HG03442 (cell line): ENCODE measurements around the gene REXO1.

Source experiments
- ATAC-seq: cut with Tn5 transposase; IDR thresholded peaks from one replicate; pipeline ENCODE4 v1.9.1; 2021; ENCODE audit warnings: mild to moderate bottlenecking, moderate library complexity; ENCODE audit not compliant: unreplicated experiment

REXO1 gene

GRCh38 chr19:1849132-1849474 is 820 bp upstream of the REXO1 start:
- no peak for ATAC-seq

- ATAC-seq, result peak; percentile 20
Measured at GRCh38 chr19:1847684-1848398, 442 bp downstream of the REXO1 start.

GRCh38 chr19:1847348-1847683 is 967 bp downstream of the REXO1 start:
- ATAC-seq, result no peak

- ATAC-seq, result no peak
Measured at GRCh38 chr19:1846517-1847204, 1.6 kb downstream of the REXO1 start.

DNA sequence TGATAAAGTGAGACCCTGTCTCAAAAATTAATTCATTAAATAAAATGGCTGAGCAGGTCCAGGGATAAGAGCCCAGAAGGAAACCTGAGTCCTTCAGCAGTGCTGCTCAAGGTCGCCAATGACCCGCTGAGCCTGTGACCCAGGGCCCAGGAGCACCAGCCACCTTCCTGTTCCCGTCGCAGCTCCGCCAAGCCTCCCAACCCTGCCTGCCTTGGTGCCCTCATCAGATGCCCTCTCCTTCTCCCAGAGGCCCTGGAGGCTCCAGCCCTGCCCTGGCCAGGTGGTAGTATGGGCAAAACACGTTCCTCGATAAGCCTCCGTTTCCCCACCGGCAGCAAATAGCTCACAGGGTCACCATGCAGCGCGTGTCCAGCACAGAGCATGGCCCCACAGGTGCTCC is 2.6 kb downstream of the REXO1 start:
- no peak for ATAC-seq

GRCh38 chr19:1845125-1845515 is 3.2 kb downstream of the REXO1 start:
- no peak for ATAC-seq

- ATAC-seq, result no peak
Measured at GRCh38 chr19:1844513-1845124, 3.7 kb downstream of the REXO1 start.

- ATAC-seq, result no peak
Measured at GRCh38 chr19:1843646-1844394, 4.5 kb downstream of the REXO1 start.

DNA sequence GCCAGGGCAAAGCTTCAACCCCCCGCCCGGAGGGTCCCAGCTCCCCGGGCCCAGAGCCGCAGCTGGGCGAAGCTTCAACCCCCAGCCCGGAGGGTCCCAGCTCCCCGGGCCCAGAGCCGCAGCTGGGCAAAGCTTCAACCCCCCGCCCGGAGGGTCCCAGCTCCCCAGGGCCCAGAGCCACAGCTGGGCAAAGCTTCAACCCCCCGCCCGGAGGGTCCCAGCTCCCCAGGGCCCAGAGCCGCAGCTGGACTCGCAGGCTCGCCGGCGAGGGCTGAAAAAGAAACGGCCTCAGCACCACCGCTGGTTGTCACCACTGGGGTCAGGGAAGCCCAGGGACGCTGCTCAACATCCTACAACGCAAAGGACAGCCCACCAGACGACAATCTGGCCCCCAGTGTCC is 5.2 kb downstream of the REXO1 start:
- ATAC-seq, result no peak

DNA sequence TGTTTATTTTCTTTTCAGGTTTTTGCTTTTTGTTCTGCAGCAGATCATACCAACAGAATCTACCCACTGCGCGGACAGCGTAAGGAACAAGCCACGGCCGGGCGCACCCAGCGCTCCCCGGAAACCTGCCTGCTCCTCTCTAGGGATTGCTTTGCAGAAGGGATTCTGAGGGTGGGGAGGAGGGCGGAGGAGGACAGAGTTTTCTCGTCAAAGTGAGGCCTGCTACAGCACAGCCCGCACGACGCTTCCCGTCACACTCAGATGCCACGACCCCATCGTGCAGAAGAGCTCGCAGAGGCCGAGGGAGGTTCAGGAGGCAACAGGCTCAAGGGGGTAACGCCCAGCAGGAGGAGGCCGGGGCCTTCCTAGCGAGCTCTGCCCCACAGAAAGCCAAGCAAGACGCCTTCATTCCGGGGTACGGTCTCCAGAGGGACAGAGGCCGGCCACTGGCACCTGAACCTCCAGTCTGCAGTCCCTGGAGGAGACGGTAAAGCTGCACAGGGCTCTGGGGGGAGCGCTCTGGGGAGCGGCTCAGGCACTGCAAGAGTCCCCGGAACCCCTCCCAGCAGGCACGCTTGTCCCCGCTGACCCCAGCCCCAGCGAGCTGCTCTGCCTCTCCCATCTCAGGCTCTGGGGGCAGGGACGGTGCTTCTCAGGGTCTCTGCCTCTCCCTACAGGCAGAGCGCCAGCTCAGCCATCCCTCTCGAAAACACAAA is 6.9 kb downstream of the REXO1 start:
- ATAC-seq, result no peak

- no peak for ATAC-seq
Measured at GRCh38 chr19:1840541-1841115, 7.7 kb downstream of the REXO1 start.

GRCh38 chr19:1839658-1840540 is 8.4 kb downstream of the REXO1 start:
- no peak for ATAC-seq

DNA sequence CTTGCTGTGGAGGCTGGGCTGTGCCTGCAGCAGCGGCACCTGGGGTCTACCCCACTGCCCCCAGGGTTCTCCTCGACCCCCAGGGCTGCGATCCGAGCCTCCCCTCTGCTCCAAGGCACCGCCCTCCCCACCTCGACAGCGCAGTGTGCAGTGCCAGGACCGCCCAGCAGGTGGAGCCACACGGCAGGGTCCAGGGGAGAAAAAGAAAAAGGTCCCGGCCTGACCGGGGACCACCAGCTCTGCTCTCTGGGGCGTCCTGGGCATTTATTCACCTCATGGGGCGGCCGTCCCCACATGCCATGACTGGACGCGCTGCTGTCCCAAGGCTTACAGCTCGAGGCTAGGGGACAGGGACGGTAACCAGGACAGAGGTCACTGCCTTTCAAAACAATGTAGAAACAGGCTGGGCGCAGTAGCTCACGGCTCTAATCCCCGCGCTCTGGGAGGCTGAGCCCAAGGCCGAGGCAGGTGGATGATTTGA is 10.6 kb downstream of the REXO1 start:
- no peak for ATAC-seq

GRCh38 chr19:1837222-1837565 is 11.1 kb downstream of the REXO1 start:
- ATAC-seq, result no peak

GRCh38 chr19:1836458-1837221 is 11.6 kb downstream of the REXO1 start:
- no peak for ATAC-seq

DNA sequence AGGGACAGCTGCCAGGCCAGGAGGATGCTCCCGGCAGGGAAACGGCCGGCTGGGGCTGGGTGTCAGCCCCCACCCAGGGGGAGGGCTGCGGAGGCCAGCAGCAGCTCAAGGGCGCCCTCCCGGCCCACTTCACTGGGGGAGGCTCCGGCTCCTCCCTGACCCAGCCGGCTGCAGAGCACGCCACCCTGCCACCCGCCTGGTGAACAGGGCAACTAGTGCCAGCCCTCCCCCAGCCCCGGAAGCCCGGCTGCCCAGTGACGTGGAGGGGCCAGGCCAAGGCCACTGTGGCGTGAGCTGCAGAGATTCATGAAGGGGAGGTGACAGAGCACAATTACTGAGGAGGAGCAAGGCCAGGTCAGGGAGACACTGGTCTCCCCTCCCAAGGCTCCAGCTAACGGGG is 14.7 kb downstream of the REXO1 start:
- ATAC-seq, result no peak

- no peak for ATAC-seq
Measured at GRCh38 chr19:1832046-1832663, 16.1 kb downstream of the REXO1 start.

GRCh38 chr19:1830978-1831377 is 17.3 kb downstream of the REXO1 start:
- ATAC-seq, result no peak

GRCh38 chr19:1830568-1830967 is 17.7 kb downstream of the REXO1 start:
- ATAC-seq, result no peak
